Activated CD8-positive, alpha-beta memory T cell treated with anti-CD3 and anti-CD28 coated beads, Interleukin-2, amount 50 U/mL, for 1 hour (primary cell): ENCODE results near the gene STK32B.

Experiments used
- DNase-seq: peaks from one replicate; pipeline ENCODE4 v3.0.0-alpha.2; 2020; ENCODE audit errors: extremely low read depth

The STK32B gene

DNA sequence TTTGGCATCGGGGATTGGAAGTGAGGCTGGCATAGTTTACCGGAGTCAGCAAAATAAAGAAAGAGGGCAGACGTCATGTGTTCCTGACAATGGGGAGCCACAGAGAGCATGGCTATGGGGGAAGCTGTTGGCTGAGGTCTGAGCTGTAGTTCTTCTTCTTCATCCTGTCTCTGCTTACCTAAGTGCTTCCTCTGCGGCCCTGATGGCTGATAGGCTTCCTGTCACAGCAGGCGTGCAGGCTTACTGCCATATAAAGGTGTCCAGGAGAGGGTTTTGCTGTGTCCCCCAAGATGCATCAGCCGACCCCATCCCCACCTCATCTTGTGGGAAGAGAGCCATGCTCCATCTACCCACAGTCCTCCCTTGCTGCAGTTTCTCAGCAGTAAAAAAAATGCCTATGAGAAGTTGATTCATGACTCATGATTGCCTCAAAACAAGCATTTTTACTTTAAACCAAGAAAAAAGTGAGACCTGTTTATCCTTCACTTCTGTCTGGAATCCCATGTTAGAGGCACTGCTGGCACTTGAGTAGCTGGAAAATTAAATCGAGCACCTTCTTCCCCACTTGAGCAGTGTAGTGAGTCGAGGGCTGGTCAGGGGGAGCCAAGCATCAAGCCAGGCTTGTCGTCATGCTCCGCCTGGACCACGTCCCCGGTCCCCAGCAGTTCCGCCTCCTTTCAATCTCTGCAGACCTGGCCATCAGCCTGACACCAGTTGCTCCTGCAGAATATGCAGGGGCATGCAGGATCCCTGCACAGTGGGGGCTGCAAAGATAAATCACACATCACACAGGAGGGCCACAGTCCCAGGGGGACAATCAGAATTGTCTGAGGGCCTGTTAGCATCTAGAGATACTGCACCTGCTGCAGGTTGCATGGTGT, 419.3 kb downstream of the STK32B start:
- DNase-seq, result no peak

- no peak for DNase-seq
Observed at GRCh38 chr4:5471206-5471605, 419.9 kb downstream of the STK32B start.

GRCh38 chr4:5471691-5472090, 420.4 kb downstream of the STK32B start:
- no peak for DNase-seq

- DNase-seq, result no peak
Observed at GRCh38 chr4:5472160-5472591, 420.9 kb downstream of the STK32B start.

DNA sequence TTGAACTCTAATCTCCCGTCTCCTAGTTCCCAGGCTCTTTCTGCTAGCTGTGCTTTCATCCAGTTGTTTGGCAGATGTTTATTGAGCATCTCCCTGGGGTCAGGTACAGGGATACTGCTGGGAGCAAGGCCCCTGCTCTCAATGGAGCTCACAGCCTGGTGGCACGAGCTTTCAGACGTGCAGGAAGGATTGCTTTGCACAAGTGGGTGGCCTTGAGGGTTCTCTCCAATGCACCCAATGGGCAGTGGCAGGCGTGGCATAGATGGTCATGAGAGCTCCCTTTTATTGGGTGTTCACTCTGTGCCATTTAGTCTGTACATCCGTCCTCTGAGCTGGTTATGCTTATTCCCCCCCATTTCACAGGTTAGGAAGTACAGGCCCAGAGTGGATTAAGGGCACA, 421.8 kb downstream of the STK32B start:
- DNase-seq, result no peak

DNA sequence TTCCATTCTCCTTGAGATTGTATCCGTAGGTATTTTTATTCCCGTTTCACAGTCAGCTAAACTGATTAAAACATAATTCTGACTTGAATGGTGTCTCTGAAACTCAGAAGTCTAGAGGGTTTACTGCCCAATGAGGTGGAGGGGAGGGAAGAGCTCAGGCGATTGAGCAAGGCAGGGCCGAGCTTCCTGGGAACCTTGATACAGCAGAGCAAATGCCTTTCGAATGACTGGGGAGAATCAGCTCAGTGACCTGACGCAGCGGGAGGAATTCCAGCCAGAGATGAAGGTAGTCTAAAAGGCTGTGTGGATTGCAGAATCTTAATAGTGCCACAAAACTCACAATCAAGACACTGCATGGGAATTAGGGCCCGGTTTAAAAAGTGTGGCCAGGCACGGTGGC, 423.5 kb downstream of the STK32B start:
- DNase-seq, result no peak

GRCh38 chr4:5477613-5478012, 426.3 kb downstream of the STK32B start:
- no peak for DNase-seq

GRCh38 chr4:5478169-5478568, 426.9 kb downstream of the STK32B start:
- no peak for DNase-seq

DNA sequence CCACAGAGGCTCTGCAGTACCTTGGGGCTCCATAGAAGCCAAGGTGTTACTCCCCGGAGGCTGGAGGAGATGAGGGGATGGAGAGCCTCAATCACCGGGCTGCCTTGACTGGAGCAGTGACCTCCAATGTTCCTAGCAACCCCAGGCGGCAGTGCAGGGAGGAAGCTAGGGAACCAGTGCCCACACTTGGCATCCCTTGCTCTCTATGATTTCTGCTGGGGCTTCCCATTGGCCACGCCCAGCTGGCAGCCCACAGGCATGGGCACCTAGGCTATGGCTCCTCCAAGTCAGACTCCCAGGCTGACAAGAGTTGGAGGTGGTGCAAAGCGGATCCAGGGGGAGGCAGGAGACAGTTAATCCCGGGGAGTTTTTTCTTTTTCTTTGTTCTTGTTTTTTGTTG, 427.4 kb downstream of the STK32B start:
- no peak for DNase-seq

DNA sequence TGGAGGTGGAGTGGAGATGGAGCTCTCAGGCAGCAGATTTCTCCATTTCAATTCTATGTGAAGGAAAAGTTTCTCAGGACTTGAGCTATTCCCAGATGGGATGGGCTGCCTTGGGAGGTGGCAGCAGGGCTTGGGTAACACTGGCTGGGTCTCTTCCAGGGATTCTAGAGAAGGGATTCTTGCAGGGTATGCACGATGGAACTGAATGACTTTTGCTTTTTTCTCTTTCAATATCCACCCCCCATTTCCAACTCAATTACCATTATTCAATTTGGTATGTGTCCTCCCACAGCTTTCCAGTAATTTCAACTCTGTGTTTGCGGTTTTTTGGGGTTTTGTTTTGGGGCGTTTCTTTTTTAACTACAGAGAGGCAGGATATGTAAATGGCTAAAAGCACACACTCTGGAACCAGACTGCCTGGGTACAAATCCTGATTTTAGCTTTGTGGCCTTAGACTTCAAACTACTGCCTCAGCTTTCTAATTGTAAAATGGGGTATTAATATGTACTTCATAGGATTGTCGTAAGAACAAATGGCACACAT, 428.3 kb downstream of the STK32B start:
- DNase-seq, result no peak

DNA sequence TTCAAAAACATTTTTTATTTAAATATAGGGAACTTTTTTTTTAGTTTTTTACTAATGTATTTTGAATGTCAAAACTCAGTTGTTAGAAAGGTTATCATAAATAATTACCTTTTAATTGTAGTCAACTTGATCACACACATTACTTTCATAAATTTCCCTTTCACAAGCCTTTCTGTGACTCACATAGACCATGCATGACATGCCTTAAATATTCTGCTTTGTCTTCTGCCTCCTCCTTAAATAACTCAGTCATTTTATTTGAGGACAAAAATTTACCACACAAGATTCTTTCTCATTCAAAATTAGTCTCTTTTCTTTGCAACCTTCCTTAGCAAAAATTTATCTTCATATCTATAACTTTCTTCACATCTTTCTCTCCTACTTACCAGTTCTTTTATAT, 437.1 kb downstream of the STK32B start:
- no peak for DNase-seq

GRCh38 chr4:5489260-5489659, 438.0 kb downstream of the STK32B start:
- DNase-seq, result no peak

DNA sequence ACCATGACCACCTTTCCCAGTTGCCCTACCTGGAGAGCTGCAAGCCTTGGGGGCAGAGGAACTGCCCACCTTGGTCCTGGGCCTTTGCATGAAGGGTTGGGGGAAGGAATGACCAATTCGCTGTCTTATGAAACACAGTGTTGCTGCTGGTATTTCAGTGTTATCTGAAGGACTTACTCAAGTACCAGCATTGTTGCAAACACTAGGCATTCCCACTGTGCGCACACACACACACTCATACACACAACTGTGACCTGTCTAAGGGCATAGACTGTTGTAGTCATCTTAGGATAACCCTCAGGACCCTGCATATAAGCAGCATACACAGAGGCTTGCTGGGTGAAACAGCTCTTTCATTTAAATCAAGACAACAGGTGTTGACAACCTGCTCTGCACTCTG, 446.2 kb downstream of the STK32B start:
- no peak for DNase-seq

DNA sequence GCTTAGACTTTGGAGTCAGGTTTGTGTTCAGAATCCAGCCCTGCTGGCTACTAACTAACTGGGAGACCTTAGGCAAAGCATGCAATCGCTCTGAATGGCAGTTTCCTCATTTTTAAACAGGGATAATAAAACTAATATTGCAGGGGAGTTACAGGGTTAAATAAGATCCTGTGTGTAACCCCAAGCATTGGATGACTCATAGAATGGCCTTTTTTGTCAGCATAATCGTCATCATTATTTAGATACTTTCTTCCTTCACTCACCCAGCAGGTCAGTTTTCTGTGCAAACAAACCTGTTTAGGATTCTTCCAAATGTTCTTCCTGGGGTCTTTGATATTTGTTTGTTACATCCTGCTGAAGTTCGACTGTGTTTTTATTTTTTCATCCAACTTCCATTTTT, 448.9 kb downstream of the STK32B start:
- no peak for DNase-seq

DNA sequence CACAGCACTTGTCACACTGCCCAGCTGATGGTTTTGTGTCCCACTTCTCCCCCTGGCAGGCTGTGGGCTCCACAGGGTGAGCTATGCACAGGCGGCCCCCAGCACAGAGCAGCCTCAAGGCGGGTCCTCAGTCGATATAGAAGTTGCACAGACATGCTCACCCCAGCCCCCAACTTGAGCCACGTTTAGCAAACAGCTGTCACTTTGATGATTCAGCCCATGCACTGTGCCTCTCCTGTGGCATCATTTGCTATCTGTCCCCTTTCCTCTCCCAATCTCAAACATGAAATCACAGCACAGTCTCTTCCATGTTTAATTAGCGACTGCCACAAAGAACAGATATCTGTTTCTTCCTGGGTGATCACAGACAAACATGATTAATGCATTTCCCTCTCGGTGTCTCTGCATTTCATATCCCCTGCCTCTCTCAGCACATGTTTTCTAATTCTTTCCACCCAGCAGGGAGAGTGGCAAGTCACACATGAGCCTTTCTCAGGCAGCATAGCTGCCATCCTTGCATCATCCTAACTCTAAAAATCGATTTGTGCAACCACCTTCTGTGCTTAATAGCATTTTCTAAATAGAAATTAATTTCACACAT, 452.2 kb downstream of the STK32B start:
- DNase-seq, result no peak

- DNase-seq, result no peak
Observed at GRCh38 chr4:5504486-5504885, 453.2 kb downstream of the STK32B start.

GRCh38 chr4:5510504-5510903, 459.2 kb downstream of the STK32B start:
- no peak for DNase-seq

DNA sequence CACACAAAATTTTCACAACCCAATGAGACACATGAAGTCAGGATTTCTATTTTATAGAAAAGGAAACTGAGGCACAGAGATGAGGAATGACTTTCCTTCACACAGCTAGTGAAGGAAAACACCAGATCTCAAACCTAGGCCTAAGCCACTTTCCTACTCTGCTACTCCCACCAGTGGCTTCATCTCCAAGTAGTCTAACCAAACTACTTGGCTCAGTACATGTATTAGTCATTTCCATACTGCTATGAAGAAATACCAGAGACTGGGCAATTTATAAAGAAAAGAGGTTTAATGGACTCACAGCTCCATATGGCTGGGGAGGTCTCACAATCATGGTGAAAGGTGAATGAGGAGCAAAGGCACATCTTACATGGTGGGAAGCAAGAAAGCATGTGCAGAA, 460.5 kb downstream of the STK32B start:
- no peak for DNase-seq

DNA sequence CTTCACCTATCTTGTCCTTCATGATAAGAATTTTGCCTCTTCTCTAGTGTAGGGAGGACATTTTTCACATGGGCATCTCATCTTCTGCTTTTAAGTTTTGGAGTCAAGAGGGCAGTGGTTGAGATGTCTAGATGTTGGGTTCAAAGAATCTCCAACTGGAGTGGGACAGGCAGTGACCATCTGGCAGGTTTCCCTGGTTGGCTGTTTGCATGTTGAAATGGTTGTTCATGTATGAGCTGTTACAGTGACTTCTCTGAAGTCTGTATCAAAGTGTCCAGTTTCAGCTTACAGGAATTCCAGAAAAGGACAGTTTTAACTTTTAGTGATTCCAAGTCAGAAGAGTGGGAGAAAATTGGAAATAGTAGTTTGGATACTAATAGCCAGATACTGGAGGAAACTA, 464.4 kb downstream of the STK32B start:
- no peak for DNase-seq

GRCh38 chr4:5517372-5517771, 466.1 kb downstream of the STK32B start:
- DNase-seq, result no peak

- DNase-seq, result no peak
Observed at GRCh38 chr4:5524446-5525299, 473.4 kb downstream of the STK32B start.
